ENCODE results near the gene OR52N2.

OR52N2 gene

DNA sequence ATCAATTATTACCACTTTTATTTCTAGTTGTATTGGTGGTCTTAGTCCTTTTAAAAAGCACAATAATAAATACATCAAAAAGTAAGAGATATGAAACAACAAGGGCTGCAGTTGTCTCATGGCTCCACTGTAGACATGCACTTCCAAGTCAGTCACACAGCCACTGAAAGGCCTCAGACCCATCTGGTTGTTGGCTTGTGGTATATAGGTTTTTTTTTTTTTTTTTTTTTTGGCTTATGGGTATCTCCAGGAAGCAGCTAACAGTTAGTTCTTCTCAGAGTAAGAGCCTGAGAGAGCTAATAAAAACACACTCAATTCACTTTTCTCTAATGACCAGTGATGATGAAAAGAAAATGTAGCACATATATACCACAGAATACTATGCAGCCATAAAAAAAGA lies 39.0 kb downstream of the OR52N2 start:
- no peak for ATAC-seq
- TF ChIP-seq ARNTL (CRISPR knock-in tag; IDR thresholded peaks at IDR 0.05; ENCODE audit: borderline replicate concordance, low read depth) (no peak), TCF4 (CRISPR knock-in tag; IDR thresholded peaks at IDR 0.05; ENCODE audit: borderline replicate concordance) (no peak), RARB (CRISPR knock-in tag; IDR thresholded peaks at IDR 0.05) (no peak), ZNF565 (CRISPR knock-in tag; conservative IDR thresholded peaks at IDR 0.05; ENCODE audit: low read depth) (no peak), ESRRG (CRISPR knock-in tag; IDR thresholded peaks at IDR 0.05) (no peak), ZNF8 (CRISPR knock-in tag; IDR thresholded peaks at IDR 0.05) (no peak), CSDC2 (CRISPR knock-in tag; IDR thresholded peaks at IDR 0.05) (no peak), PPARA (CRISPR knock-in tag; IDR thresholded peaks at IDR 0.05; ENCODE audit: borderline replicate concordance) (no peak)
- TF ChIP-seq, protein P1, sequence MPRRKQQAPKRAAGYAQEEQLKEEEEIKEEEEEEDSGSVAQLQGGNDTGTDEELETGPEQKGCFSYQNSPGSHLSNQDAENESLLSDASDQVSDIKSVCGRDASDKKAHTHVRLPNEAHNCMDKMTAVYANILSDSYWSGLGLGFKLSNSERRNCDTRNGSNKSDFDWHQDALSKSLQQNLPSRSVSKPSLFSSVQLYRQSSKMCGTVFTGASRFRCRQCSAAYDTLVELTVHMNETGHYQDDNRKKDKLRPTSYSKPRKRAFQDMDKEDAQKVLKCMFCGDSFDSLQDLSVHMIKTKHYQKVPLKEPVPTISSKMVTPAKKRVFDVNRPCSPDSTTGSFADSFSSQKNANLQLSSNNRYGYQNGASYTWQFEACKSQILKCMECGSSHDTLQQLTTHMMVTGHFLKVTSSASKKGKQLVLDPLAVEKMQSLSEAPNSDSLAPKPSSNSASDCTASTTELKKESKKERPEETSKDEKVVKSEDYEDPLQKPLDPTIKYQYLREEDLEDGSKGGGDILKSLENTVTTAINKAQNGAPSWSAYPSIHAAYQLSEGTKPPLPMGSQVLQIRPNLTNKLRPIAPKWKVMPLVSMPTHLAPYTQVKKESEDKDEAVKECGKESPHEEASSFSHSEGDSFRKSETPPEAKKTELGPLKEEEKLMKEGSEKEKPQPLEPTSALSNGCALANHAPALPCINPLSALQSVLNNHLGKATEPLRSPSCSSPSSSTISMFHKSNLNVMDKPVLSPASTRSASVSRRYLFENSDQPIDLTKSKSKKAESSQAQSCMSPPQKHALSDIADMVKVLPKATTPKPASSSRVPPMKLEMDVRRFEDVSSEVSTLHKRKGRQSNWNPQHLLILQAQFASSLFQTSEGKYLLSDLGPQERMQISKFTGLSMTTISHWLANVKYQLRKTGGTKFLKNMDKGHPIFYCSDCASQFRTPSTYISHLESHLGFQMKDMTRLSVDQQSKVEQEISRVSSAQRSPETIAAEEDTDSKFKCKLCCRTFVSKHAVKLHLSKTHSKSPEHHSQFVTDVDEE (CRISPR knock-in tag; IDR thresholded peaks at IDR 0.05): no peak

DNA sequence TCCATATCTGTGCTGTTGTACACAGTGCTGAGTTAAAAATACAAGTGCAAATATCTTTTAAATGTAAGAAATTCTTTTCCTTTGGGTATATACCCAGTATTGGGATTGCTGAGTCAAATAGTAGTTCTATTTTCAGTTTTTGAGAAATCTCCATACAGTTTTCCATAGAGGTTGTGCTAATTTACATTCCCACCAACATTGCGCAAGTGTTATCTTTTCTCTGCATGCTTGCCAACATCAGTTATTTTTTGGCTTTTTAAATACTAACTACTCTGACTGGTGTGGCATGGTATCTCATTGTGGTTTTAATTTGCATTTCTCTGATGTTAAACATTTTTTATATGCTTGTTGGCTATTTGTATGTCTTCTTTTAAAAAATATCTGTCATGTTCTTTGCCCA lies 42.3 kb downstream of the OR52N2 start:
- ATAC-seq: no peak
- TF ChIP-seq BACH2 (CRISPR knock-in tag; IDR thresholded peaks at IDR 0.05; ENCODE audit: borderline replicate concordance) (no peak), ZNF565 (CRISPR knock-in tag; conservative IDR thresholded peaks at IDR 0.05; ENCODE audit: low read depth) (no peak), TCF4 (CRISPR knock-in tag; IDR thresholded peaks at IDR 0.05; ENCODE audit: borderline replicate concordance) (no peak), ZNF8 (CRISPR knock-in tag; IDR thresholded peaks at IDR 0.05) (no peak), PPARA (CRISPR knock-in tag; IDR thresholded peaks at IDR 0.05; ENCODE audit: borderline replicate concordance) (no peak), GLIS3 (CRISPR knock-in tag; IDR thresholded peaks at IDR 0.05) (no peak), POU6F1 (CRISPR knock-in tag; IDR thresholded peaks at IDR 0.05; ENCODE audit: borderline replicate concordance, low read depth) (no peak), ZC3H10 (CRISPR knock-in tag; IDR thresholded peaks at IDR 0.05) (no peak), ISL1 (CRISPR knock-in tag; IDR thresholded peaks at IDR 0.05) (no peak), SNAI2 (CRISPR knock-in tag; IDR thresholded peaks at IDR 0.05) (no peak), ZFP3 (CRISPR knock-in tag; IDR thresholded peaks at IDR 0.05) (no peak), TOX (CRISPR knock-in tag; IDR thresholded peaks at IDR 0.05; ENCODE audit: borderline replicate concordance) (no peak)
- TF ChIP-seq, protein P2, sequence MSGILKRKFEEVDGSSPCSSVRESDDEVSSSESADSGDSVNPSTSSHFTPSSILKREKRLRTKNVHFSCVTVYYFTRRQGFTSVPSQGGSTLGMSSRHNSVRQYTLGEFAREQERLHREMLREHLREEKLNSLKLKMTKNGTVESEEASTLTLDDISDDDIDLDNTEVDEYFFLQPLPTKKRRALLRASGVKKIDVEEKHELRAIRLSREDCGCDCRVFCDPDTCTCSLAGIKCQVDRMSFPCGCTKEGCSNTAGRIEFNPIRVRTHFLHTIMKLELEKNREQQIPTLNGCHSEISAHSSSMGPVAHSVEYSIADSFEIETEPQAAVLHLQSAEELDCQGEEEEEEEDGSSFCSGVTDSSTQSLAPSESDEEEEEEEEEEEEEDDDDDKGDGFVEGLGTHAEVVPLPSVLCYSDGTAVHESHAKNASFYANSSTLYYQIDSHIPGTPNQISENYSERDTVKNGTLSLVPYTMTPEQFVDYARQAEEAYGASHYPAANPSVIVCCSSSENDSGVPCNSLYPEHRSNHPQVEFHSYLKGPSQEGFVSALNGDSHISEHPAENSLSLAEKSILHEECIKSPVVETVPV (CRISPR knock-in tag; IDR thresholded peaks at IDR 0.05): no peak

- no peak for ATAC-seq
- TF ChIP-seq CSDC2 (CRISPR knock-in tag; IDR thresholded peaks at IDR 0.05): no peak
- no peak for TF ChIP-seq ZNF70 (CRISPR knock-in tag; IDR thresholded peaks at IDR 0.05)
- TF ChIP-seq, protein P3, sequence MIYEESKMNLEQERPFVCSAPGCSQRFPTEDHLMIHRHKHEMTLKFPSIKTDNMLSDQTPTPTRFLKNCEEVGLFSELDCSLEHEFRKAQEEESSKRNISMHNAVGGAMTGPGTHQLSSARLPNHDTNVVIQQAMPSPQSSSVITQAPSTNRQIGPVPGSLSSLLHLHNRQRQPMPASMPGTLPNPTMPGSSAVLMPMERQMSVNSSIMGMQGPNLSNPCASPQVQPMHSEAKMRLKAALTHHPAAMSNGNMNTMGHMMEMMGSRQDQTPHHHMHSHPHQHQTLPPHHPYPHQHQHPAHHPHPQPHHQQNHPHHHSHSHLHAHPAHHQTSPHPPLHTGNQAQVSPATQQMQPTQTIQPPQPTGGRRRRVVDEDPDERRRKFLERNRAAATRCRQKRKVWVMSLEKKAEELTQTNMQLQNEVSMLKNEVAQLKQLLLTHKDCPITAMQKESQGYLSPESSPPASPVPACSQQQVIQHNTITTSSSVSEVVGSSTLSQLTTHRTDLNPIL (CRISPR knock-in tag; IDR thresholded peaks at IDR 0.05; ENCODE audit: low read depth): no peak
- TF ChIP-seq BACH2 (CRISPR knock-in tag; IDR thresholded peaks at IDR 0.05; ENCODE audit: borderline replicate concordance): no peak
- no peak for TF ChIP-seq ZC3H10 (CRISPR knock-in tag; IDR thresholded peaks at IDR 0.05)
- no peak for TF ChIP-seq ZNF8 (CRISPR knock-in tag; IDR thresholded peaks at IDR 0.05)
- TF ChIP-seq POU6F1 (CRISPR knock-in tag; IDR thresholded peaks at IDR 0.05; ENCODE audit: borderline replicate concordance, low read depth): no peak
Observed at GRCh38 chr11:5857590-5857989, 48.9 kb downstream of the OR52N2 start, which contains the start of gene OR52E8. Gene OR52E8, minus strand, starts transcription at chr11:5857690. Its CDS starts 0 bp downstream, at chr11:5857690.

Measured in SK-N-SH treated with all-trans-retinoic acid at 6 μM for 48 hours (cell line).